Spinal cord (tissue), 10 donors: ENCODE measurements around the gene MAPK4. TPM values are rescaled to one million over a fixed set of nuclear protein-coding genes. Genes with fewer than 3 reads are reported as not detected.
A peak's percentile ranks its signal among the peaks of the same experiment; 100 is the strongest.

Experiments
- DNase-seq, 6 donors: peaks; one replicate each; pipeline versions ENCODE4 v3.0.0 to v3.0.0-alpha.2; 2013 to 2015; ENCODE audit warnings: low spot score in 6 of 6, low read depth in 4 of 6
- H3K27ac ChIP-seq: one replicate; pipeline ENCODE4 v1.5.1; 2013; ENCODE audit warnings: low read depth, low read length, control low read depth
- H3K27me3 ChIP-seq: one replicate; pipeline ENCODE4 v1.6.1; 2013; ENCODE audit warnings: low read length; ENCODE audit not compliant: control insufficient read depth, insufficient read depth
- H3K36me3 ChIP-seq: one replicate; pipeline ENCODE4 v1.6.1; 2013; ENCODE audit warnings: low read length; ENCODE audit not compliant: control insufficient read depth, insufficient read depth
- H3K4me1 ChIP-seq: one replicate; pipeline ENCODE4 v1.6.1; 2013; ENCODE audit warnings: low read length; ENCODE audit not compliant: control insufficient read depth, insufficient read depth
- H3K4me3 ChIP-seq: one replicate; pipeline ENCODE4 v1.5.1; 2013; ENCODE audit warnings: low read depth, low read length, control low read depth
- H3K9me3 ChIP-seq: one replicate; pipeline ENCODE4 v1.6.1; 2013; ENCODE audit warnings: low read length; ENCODE audit not compliant: control insufficient read depth, insufficient read depth
- WGBS: methylation state at CpG from one replicate; pipeline ENCODE4 v1.1.5; 2013; ENCODE audit warnings: missing lambda C conversion rate; ENCODE audit not compliant: insufficient coverage; 5-methylcytosine and 5-hydroxymethylcytosine counted together
- polyA plus RNA-seq, 2 donors: library from polyadenylated mRNA; unstranded; fragments of 120-200 nt; gene quantifications; one replicate each; pipeline ENCODE4 v1.2.1, GENCODE V29; 2013; ENCODE audit not compliant: insufficient read length in 2 of 2
- total RNA-seq, 2 donors: library from RNA; depleted of rRNA in 1 of 2; stranded (reverse); fragments of 120-200 nt in 1 of 2; fragments of >200 nt in 1 of 2; gene quantifications; one replicate each; pipeline versions ENCODE4 v1.2.3 to v1.2.4, GENCODE V29; 2013 to 2014
- donor health status: healthy.

The MAPK4 gene
- total and polyA plus RNA-seq, 4 donors: 21.6 to 89.0 (median 25.2) TPM

DNA sequence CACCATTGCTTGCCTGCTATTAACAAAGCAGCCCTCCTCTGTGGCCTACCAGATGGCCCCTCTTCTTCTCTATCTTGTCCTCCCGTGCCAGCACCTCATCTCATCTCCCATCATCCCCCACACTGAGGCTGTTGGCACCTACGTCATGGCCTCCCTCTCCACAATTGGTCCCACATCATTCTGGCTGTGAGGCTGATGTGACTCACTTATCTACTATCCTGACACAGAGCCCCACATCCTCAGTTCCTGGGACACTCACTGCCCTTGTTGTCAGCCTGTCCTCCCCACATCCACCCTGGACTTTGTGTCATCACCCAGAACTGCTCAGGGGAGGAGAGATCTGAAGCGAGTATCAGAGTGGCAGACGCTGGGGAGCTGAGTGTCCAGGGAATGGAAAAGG lies 157.0 kb downstream of the MAPK4 start:
- Histone ChIP-seq H3K27ac (no peak overlapping the region), H3K4me1 (peaks cover 10% of the 10 kb centered on the region)
- WGBS: 93% methylated on average over 4 of the region's 4 CpGs

DNA sequence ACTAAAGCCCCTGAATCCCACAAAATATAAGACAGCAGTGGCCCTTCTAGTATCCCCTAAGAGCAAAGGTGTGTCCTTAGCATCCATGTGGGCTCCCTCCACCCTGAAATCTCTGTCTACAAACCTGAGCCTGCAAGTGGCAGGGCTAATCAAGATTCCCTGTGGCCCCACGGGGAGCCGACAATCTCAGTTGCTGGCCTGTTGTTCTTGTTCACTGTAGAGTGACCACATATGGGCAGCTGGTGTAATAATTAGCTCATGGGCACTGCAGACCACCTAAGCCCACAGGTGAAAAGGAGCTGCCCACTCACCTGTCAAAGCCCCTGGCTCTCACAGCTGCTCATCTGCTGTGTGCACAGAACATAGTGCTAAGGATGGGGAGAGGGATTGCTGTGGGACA lies 157.7 kb downstream of the MAPK4 start:
- no peak overlapping the region for H3K4me3 ChIP-seq
- H3K4me1 ChIP-seq: peaks cover 14% of the 10 kb centered on the region
- no peak for DNase-seq
- H3K27me3 ChIP-seq: no peaks in the 10 kb centered on the region
- H3K9me3 ChIP-seq: no peaks in the 10 kb centered on the region
- H3K27ac ChIP-seq: no peak overlapping the region
- WGBS: 50% methylated on average over 2 of the region's 2 CpGs
- peaks cover 21% of the 10 kb centered on the region for H3K36me3 ChIP-seq

More for the DNA sequence above, 157.0 kb downstream of the MAPK4 start:
- DNase-seq: no peak
- no peaks in the 10 kb centered on the region for H3K9me3 ChIP-seq
- H3K27me3 ChIP-seq: no peaks in the 10 kb centered on the region
- H3K36me3 ChIP-seq: peaks cover 15% of the 10 kb centered on the region
- no peak overlapping the region for H3K4me3 ChIP-seq

DNA sequence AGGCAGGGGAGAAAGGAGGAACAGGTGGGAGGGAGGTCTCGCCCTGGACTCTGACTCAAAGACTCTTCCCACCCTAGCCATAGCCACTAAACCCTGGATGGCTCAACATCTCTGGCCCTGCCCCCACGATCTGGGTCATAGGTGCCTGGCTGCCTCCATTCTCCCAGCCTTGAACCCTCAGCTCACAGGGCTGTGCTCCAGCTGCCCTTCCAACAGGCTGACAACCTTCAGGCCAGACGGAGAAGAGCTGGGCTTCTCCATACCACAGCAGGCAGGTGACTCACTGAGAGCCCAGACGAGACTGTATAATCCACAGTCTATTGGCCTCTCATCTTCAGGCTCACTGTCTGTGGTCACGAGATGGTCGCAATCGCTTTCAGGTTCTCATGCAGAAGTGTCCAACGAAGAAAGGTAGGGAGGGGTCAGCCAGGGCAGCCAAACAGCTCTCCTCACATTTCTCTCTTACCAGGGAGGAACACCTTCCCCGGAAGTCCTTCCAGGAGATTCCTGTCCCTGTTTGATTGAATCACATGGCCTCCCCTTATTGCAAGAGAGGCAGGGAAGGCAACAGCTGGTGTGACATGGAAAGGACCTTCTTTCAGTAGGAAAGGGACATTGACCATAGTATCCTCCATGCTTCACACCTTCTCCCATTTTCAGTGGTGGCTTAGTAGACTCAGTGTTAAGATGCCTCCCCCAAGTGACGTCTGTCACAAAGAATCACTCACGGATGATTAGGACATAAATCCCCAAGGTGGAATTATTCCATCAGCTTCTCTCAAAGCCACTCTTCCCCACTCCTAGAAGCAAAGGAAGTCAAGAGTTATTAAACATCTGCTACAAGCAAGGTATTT lies 159.8 kb downstream of the MAPK4 start:
- no peak for DNase-seq
- Histone ChIP-seq H3K27ac (no peak overlapping the region), H3K4me1 (peaks cover 17% of the 10 kb centered on the region), H3K36me3 (peaks cover 30% of the 10 kb centered on the region), H3K4me3 (no peak overlapping the region), H3K27me3 (no peaks in the 10 kb centered on the region), H3K9me3 (no peaks in the 10 kb centered on the region)
- 98% methylated on average over 5 of the region's 11 CpGs for WGBS

DNA sequence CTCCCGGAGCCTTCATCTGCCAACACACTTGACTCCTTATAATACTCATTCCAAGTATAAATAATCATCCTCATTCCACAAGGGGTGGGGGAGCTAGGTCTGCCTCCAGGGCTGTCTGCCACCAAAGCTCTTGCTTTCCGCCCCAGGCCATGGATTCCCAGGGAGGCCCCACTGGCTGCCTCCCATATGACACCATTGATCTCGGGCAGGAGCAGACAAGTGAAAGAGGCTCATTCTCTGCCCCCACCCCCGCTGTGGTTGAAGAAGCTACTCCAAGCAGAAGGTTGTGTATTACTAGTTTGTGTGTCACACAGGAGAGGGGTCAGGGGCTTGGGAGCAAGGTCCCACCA lies 160.4 kb downstream of the MAPK4 start:
- 92% methylated on average over 2 of the region's 4 CpGs for WGBS
- peaks cover 30% of the 10 kb centered on the region for H3K36me3 ChIP-seq
- no peaks in the 10 kb centered on the region for H3K9me3 ChIP-seq
- no peak overlapping the region for H3K4me3 ChIP-seq
- DNase-seq: no peak
- peaks cover 22% of the 10 kb centered on the region for H3K4me1 ChIP-seq
- no peaks in the 10 kb centered on the region for H3K27me3 ChIP-seq
- H3K27ac ChIP-seq: no peak overlapping the region

DNA sequence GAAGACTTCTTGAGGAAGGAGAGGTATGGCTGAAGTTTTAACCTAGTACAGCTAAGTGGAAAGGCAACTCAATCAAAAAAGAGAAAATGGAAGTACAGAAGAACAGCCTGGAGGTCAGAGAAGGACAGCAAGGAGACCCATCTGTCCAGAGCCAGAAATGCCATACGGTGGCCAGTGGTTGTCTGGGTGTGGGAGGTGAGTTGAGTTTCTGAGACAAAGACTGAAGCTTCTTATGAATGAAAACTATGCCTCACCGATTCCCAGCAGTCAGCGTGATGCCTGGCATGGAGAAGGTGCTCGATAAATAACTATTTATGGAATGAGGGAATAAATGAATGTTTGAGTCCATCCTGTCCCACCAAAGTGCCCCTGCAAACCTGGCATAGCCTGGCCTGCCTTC lies 161.1 kb downstream of the MAPK4 start:
- Histone ChIP-seq H3K27me3 (no peaks in the 10 kb centered on the region), H3K4me3 (no peak overlapping the region), H3K9me3 (no peaks in the 10 kb centered on the region), H3K4me1 (peaks cover 24% of the 10 kb centered on the region), H3K27ac (no peak overlapping the region), H3K36me3 (peaks cover 34% of the 10 kb centered on the region)
- 74% methylated on average over 3 of the region's 4 CpGs for WGBS
- DNase-seq: no peak

DNA sequence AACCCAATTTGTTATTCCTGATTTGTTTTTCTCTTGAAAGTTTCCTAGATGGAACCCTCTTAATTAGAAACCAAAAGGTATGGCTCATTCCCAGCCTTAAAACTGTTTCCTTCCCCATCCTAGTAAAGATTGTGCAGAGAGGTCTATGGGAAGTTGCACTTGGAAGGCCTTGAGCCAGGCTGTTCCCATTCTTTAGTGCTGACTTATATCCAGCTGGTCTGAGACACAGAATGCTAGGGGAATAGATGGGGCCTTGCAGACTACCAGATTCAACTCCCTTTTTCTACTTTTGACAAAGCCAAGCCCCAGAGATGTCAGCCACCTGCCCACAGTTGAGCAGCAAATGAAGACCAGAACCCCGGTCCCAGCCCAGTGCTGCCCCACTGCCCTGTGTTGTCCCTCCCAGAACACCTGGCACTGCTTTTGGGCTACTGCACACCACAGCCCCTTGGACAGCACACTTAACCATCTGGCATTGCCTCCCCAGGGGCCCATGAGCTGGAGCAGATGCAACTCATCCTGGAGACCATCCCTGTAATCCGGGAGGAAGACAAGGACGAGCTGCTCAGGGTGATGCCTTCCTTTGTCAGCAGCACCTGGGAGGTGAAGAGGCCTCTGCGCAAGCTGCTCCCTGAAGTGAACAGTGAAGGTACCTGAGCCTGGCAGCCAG lies 161.7 kb downstream of the MAPK4 start:
- DNase-seq: no peak
- 85% methylated on average over 4 of the region's 4 CpGs for WGBS
- peaks cover 24% of the 10 kb centered on the region for H3K4me1 ChIP-seq
- no peak overlapping the region for H3K27ac ChIP-seq
- no peaks in the 10 kb centered on the region for H3K9me3 ChIP-seq
- no peak overlapping the region for H3K4me3 ChIP-seq
- H3K27me3 ChIP-seq: no peaks in the 10 kb centered on the region
- peaks cover 30% of the 10 kb centered on the region for H3K36me3 ChIP-seq

DNA sequence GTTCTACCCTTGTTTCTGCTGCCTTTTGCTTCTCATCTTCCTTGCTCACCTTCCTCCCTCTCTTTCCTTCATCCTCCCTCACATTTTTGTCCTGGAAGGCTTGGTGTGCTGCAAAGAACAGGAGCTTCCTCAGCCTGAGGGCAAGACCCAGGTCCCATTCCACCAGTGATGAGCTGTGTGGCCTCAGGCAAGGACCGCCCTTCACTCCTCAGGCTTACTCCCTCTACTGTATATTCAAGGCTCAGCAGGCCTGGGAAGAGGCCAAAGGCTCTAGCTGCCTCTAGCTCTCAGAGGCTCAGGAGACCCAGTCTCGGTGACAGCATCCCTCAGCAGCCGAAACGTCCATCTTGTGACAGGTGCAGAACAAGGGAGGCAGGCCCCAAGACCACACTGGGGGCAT lies 162.4 kb downstream of the MAPK4 start:
- Histone ChIP-seq H3K4me1 (peaks cover 27% of the 10 kb centered on the region), H3K4me3 (no peak overlapping the region), H3K27ac (no peak overlapping the region), H3K36me3 (peaks cover 28% of the 10 kb centered on the region), H3K27me3 (no peaks in the 10 kb centered on the region), H3K9me3 (no peaks in the 10 kb centered on the region)
- WGBS: 97% methylated on average over 4 of the region's 4 CpGs
- DNase-seq: no peak

DNA sequence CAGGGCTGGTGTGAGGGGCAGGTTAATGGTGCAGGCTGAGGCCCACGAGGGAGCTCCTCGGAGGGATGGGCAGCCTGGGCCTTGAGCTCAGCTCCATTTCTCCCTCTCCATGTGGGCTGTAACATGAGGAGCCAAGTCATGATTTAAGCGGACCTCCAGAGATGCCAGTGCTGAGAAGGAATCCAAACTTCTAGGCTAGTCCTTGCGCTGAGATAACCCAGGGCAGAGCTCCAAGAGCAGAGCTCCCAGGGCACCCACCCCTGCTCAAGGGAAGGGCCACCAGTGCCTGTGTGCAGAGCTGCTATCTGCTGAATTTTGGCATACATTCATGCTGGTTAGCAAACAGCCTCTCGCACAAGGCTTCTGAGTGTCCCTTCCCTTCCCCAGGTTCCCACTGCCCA lies 164.9 kb downstream of the MAPK4 start:
- Histone ChIP-seq H3K27ac (no peak overlapping the region), H3K27me3 (no peaks in the 10 kb centered on the region), H3K9me3 (no peaks in the 10 kb centered on the region), H3K36me3 (peaks cover 38% of the 10 kb centered on the region), H3K4me3 (no peak overlapping the region), H3K4me1 (peaks cover 37% of the 10 kb centered on the region)
- DNase-seq: no peak
- 81% methylated on average over 5 of the region's 5 CpGs for WGBS

DNA sequence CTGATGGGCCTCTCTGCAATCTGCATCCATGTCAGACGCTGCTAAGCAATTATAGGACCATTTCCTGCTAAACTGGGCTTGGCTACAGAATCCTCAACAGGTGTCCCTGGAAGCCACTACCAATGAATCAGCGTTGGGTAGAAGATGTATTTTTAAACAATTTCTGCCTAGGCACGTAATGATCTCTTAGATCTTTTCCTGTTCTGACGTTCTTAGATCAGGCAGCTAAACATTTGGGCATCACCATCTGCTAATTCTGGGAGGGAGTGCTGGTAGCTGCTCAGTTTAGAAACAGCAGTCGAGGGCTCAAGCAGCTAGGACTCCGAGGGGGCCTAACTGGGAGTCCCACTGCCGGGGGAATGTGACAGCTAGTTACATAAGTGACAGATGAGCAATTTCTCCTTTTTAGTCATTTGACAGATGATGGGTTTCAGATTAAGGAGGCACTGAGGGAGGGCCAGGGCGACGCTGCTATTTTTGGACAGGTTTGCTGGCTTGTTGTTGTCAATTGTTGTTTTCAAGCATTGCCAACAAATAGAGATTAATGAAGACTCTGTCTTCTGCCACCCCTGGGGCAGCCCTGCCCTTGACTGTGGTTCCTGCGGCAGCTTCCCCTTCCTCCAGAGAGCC lies 167.2 kb downstream of the MAPK4 start:
- Histone ChIP-seq H3K9me3 (no peaks in the 10 kb centered on the region), H3K4me3 (no peak overlapping the region), H3K27ac (no peak overlapping the region), H3K27me3 (no peaks in the 10 kb centered on the region), H3K4me1 (peaks cover 25% of the 10 kb centered on the region), H3K36me3 (peaks cover 44% of the 10 kb centered on the region)
- DNase-seq: peak in 2 of 6 donors; percentile 44 to 63
- 51% methylated on average over 10 of the region's 10 CpGs for WGBS
